Frontal cortex (tissue), 4 donors: ENCODE data around the gene GTPBP2. TPM values are rescaled to one million over a fixed set of nuclear protein-coding genes. Genes with fewer than 3 reads are reported as not detected.
"Not testable (repeated sequence)": the region's sequence is repeated elsewhere in the genome, so short reads cannot be mapped to it uniquely, and the experiment has no call there.

ENCODE experiments used
- DNase-seq, 2 donors: peaks; one replicate each; pipeline ENCODE4 v3.0.0; 2012; ENCODE audit warnings: low spot score in 2 of 2
- FAIRE-seq: peaks from 2 replicates; lab custom pipeline; 2012; peaks lifted over from hg19 to GRCh38; lab: Jason Lieb, UNC
- total RNA-seq: library from RNA; depleted of rRNA; stranded (reverse); fragments of >200 nt; gene quantifications from one replicate; pipeline ENCODE4 v1.2.3, GENCODE V29; 2014
- donor health status: control.
- donor health status: control.
- donor health status: control.

The GTPBP2 gene
- total RNA-seq, 1 donor from 2014 or later: 32.6 TPM

DNA sequence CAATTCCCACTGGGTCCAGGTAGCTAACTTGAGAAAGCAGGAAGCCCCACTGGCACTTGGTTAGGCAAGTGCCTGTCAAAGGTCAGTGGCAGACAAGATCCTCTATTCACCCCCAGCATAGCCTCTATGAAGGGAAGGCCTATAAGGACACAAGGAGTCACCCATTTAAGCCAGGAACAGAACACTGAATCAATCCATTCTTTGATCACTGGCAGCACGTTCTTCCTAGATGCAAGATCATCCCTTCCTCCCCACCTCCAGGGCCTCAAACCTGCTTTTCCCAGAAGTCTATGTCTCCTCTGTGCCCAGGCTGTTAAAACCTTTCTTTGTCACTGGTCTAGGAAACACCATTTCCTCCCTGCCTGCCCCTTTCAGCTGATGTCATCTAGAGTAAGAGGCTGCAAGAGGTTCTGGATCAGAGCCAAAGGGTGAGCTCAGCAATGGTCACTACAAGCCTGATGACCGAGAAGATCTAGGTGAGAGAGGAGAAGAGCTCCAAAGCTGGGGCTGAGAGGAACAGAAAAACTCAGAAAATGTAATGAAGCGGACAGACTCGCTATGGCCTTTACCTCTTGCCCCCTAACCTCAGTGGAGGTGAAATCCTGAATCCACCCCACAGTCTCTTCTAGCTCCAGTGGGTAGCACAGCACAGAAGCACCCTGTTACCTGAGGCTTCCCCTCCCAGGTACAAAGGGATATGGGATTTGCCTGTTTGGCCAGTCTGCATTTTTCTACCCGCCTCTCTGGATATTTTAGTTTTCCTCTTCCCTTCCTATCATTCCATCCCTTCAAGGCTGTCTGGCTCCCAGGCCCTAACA lies 1.8 kb downstream of the GTPBP2 start:
- DNase-seq: peak; percentile 40 to 66
- no peak for FAIRE-seq

GRCh38 chr6:43625393-43625992 lies 3.6 kb downstream of the GTPBP2 start:
- FAIRE-seq (no peak), DNase-seq (no peak)

- DNase-seq: no peak
- FAIRE-seq: no peak
These were observed 4.2 kb downstream of the GTPBP2 start for GRCh38 chr6:43624786-43625288.

- DNase-seq (no peak), FAIRE-seq (no peak)
These were observed 4.9 kb downstream of the GTPBP2 start for GRCh38 chr6:43623880-43624785.

DNA sequence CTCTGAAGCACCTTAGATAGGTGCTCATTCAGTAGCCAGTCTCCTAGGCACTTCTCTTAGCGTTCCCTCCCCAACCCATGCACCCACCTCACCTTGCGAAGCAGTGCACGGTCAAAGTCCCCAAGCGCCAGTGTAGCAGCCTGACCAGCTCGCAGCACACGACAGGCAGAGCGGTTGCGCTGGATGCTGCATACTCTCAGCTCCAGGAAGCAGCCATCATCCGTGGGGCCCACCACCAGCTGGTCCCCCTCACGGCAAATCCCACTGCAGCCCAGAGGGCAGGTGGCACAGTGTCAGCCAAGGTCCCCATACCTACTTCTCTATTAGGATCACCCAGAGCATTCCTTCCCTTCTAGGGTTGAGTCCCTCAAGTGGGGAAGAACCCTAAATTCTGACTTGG lies 6.5 kb downstream of the GTPBP2 start:
- FAIRE-seq: no peak
- DNase-seq: no peak

- FAIRE-seq (no peak), DNase-seq (no peak)
These were observed 7.3 kb downstream of the GTPBP2 start for GRCh38 chr6:43621836-43622180.

DNA sequence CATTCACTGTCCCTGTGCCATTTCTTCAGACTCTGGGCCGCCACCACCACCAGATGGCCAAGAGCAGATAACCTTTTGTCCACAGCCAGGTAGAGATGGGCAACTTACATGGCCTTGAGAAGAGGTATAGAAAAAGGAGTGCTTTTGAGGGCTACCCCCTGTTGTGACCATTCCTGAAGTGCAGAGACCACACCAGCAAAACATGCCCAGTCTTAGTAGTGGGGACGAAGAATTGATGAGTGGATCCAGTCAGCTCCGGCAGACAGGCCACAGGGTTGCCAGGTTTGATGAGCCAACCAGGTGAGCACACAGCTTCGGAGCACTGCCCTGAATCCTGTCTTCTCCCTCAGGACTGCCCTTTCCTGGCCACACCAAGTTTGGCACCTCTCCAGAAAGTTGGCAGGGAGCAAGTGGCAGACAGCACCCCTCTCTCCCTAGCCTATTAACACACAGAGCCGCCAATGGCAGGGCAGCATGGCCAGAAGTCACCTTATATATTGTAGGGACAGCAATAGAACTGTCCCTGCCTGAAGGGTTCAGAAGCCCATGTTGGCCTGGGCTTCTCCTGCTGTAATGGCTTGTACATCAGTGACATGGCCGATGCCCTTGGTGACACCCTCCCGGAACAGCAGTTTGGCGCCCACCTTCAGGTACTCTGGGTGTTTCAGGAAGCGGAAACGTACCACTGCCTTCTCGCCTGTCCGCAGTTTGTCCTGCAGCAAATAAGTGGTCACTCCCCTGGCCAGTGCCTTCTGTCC lies 7.8 kb downstream of the GTPBP2 start:
- DNase-seq (no peak), FAIRE-seq (no peak)

DNA sequence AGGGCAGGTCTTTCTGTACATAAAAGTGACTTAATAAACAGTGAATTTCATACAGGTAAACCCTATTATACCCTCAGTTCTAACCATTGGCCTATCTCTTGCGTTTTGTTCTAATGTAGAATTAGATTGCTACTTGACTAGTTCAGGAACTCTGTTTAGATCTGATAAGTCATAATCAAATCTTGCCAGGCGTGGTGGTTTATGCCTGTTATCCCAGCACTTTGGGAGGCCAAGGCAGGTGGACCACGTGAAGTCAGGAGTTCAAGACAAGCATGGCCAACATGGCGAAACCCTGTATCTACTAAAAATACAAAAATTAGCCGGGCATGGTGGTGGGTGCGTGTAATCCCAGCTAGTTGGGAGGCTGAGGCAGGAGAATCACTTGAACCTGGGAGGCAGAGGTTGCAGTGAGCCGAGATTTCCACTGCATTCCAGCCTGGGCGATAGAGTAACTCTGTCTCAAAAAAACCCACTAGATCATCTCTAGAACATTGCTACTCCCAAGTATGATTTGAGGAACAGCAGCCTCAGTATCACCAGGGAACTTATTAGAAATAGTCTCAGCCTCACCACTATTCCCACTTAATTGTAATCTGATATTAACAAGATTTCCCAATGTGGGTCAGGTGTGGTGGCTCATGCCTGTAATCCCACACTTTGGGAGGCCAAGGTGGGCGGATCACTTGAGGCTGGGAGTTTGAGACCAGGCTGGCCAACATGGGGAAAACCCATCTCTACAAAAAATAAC lies 12.2 kb downstream of the GTPBP2 start:
- FAIRE-seq (no peak), DNase-seq (no peak)

DNA sequence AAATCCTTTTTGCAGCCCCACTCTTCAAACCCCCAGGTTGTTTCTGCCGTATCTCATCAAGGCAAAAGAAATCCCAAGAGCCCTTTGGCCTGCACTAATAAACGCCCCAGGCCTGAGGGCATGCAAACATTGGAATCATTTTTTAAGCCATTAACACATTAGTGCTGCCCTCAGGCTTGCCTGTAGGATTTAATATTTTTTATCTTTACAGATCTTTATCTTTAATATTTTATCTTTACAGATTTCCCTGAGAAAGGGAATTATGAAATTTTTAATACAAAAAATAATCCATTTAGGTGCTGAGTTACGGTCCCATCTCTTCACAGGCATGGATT lies 14.7 kb downstream of the GTPBP2 start:
- DNase-seq (no peak), FAIRE-seq (no peak)

DNA sequence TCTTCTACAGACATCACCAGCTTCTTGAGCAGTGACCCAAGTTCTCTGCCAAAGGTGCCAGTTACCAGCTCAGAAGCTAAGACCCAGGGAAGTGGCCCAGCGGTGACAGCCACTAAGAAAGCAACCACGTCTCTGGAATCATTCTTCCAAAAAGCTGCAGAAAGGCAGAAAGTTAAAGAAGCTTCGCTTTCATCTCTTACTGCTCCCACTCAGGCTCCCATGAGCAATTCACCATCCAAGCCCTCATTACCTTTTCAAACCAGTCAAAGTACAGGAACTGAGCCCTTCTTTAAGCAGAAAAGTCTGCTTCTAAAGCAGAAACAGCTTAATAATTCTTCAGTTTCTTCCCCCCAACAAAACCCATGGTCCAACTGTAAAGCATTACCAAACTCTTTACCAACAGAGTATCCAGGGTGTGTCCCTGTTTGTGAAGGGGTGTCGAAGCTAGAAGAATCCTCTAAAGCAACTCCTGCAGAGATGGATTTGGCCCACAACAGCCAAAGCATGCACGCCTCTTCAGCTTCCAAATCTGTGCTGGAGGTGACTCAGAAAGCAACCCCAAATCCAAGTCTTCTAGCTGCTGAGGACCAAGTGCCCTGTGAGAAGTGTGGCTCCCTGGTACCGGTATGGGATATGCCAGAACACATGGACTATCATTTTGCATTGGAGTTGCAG lies 15.2 kb downstream of the GTPBP2 start:
- FAIRE-seq (no peak), DNase-seq (no peak)

DNA sequence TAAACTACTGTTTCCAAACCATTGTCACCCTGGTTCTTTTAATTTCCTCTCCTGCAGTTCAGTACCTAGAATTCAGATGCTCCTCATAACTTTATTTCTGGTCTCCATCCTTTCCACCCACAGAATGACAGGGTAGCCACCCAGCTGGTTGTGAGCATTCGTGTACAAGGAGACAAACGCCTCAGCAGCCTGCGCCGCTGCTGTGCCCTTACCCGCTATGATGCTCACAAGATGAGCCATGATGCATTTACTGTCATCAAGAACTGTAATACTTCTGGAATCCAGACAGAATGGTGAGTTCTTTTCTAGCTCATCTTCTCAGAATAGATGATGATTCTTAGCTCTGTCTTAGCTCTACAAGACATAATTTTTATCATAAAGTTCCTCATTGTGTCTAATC lies 18.6 kb downstream of the GTPBP2 start:
- FAIRE-seq (no peak), DNase-seq (no peak)

DNA sequence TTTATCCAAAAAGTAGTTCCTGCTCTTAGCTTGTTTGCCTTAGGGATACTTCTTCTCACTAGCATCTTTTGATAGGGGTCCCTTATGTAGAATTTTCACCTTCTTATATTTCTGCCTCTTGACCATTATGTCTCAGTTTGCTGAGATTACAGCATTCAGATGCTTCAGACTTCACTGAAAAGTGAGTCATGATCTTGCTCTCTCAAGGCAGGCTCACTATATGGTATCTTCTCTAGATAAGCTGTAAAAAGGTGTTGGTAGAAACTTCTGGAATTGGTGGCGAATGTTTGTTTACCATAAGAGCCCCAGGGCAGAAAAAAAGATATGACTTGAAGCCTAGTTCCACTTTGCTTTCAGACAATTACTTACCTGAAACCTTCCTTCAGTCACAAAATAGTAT lies 19.7 kb downstream of the GTPBP2 start:
- no peak for DNase-seq
- FAIRE-seq: no peak

GRCh38 chr6:43608807-43609206 lies 20.3 kb downstream of the GTPBP2 start:
- FAIRE-seq (no peak), DNase-seq (no peak)

DNA sequence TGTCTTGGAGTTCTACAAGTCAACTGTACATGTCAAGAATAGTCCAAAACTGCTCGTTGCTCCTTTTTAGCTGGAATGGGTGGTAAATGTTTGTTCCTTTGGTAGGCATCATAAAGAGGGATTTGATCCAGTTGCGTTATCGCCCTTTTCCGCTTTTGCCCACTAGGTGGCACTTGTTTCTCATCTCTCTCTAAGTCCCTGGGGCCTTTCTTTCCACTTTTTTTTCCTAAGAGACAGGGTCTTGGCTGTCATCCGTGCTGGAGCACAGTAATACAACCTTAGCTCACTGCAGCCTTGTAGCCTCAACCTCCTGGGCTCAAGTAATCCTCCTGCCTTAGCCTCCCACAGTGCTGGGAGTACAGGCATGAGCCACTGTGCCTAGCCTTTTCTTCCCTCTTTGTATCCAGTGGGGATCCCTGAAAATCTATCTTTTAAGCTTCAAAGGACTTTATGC lies 20.7 kb downstream of the GTPBP2 start:
- DNase-seq: peak in 1 of 2 donors; percentile 58
- no peak for FAIRE-seq

GRCh38 chr6:43606019-43606418 lies 23.0 kb downstream of the GTPBP2 start:
- FAIRE-seq (no peak), DNase-seq (no peak)

DNA sequence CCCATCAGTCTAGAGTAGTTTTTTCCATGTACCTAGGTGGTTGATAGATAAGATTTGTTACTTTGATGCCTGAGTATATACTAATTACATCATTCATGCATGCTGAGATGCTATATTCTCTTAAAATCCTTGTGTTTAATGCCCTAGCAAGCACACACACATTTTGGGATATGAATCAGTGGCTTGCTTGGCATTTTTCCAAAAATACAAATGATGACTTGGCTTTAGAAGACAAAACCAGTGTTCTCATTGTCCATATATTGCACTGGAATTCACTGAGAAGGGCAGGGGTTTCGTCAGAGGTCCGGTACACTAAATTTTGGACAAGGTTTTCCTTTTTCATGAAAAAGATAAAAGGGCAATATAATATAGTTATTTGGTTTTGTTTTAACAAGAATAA lies 24.9 kb downstream of the GTPBP2 start:
- no peak for DNase-seq
- no peak for FAIRE-seq

GRCh38 chr6:43600595-43600994 lies 28.5 kb downstream of the GTPBP2 start:
- FAIRE-seq (no peak), DNase-seq (no peak)

DNA sequence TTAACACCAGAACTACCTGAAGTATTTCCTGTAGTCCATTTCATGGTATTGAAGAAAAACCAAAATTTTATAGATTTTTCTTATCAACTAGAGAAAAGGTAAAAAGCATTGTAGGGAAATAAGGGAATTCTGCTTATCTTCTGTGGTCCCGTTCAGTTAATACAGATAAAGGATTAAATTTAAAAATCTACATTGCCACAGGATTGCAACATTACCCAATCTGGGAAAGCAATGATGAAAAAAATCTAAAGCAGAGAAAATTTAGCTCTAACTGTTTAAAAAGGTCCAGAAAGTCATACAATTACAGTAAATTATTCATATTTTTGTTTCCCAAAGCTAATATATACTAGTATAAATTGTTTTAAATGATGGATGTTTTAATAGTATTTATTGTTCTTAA lies 35.1 kb downstream of the GTPBP2 start:
- DNase-seq (no peak), FAIRE-seq (no peak)

- DNase-seq, FAIRE-seq: not testable (repeated sequence)
These were observed 39.5 kb downstream of the GTPBP2 start for GRCh38 chr6:43589564-43589963.
